Cerebellar cortex (tissue), 1 donor: ENCODE measurements around the gene SRSF7.
"Not testable (repeated sequence)": the region's sequence is repeated elsewhere in the genome, so short reads cannot be mapped to it uniquely, and the experiment has no call there.

Experiments
- DNase-seq: peaks from one replicate; pipeline ENCODE4 v3.0.0-alpha.2; 2015; ENCODE audit warnings: low spot score

The SRSF7 gene

GRCh38 chr2:38731684-38732221, 19.4 kb downstream of the SRSF7 start:
- no peak for DNase-seq

- DNase-seq: no peak
Measured at GRCh38 chr2:38731090-38731489, 20.1 kb downstream of the SRSF7 start.

- DNase-seq: no peak
Measured at GRCh38 chr2:38728694-38729093, 22.5 kb downstream of the SRSF7 start.

- no peak for DNase-seq
Measured at GRCh38 chr2:38727661-38728060, 23.5 kb downstream of the SRSF7 start.

GRCh38 chr2:38723173-38723572, 28.0 kb downstream of the SRSF7 start:
- DNase-seq: no peak

GRCh38 chr2:38722271-38723061, 28.7 kb downstream of the SRSF7 start:
- no peak for DNase-seq

GRCh38 chr2:38720613-38721241, 30.4 kb downstream of the SRSF7 start:
- DNase-seq: peak; percentile 95

GRCh38 chr2:38719706-38720105, 31.5 kb downstream of the SRSF7 start:
- no peak for DNase-seq

- DNase-seq: no peak
Measured at GRCh38 chr2:38718601-38719000, 32.6 kb downstream of the SRSF7 start.

GRCh38 chr2:38716185-38716584, 35.0 kb downstream of the SRSF7 start:
- DNase-seq: no peak

- not testable (repeated sequence) for DNase-seq
Measured at GRCh38 chr2:38714941-38715340, 36.2 kb downstream of the SRSF7 start.

- no peak for DNase-seq
Measured at GRCh38 chr2:38713338-38713737, 37.8 kb downstream of the SRSF7 start.

- no peak for DNase-seq
Measured at GRCh38 chr2:38712871-38713270, 38.3 kb downstream of the SRSF7 start.

- DNase-seq: no peak
Measured at GRCh38 chr2:38712413-38712812, 38.7 kb downstream of the SRSF7 start.

- DNase-seq: no peak
Measured at GRCh38 chr2:38711558-38711957, 39.6 kb downstream of the SRSF7 start.

GRCh38 chr2:38709567-38710194, 41.5 kb downstream of the SRSF7 start:
- DNase-seq: no peak

- DNase-seq: no peak
Measured at GRCh38 chr2:38708900-38709566, 42.1 kb downstream of the SRSF7 start.

- not testable (repeated sequence) for DNase-seq
Measured at GRCh38 chr2:38708491-38708890, 42.7 kb downstream of the SRSF7 start.

GRCh38 chr2:38706846-38707345, 44.3 kb downstream of the SRSF7 start:
- no peak for DNase-seq

- no peak for DNase-seq
Measured at GRCh38 chr2:38704664-38705063, 46.5 kb downstream of the SRSF7 start.

- not testable (repeated sequence) for DNase-seq
Measured at GRCh38 chr2:38703336-38703735, 47.8 kb downstream of the SRSF7 start.

- no peak for DNase-seq
Measured at GRCh38 chr2:38702413-38702812, 48.7 kb downstream of the SRSF7 start.
